Left cardiac atrium (tissue), 4 donors: Measurements from ENCODE around the gene TBL1X. TPM values are rescaled to one million over a fixed set of nuclear protein-coding genes. Genes with fewer than 3 reads are reported as not detected.
A peak's percentile ranks its signal among the peaks of the same experiment; 100 is the strongest.
"Not testable (repeated sequence)": the region's sequence is repeated elsewhere in the genome, so short reads cannot be mapped to it uniquely, and the experiment has no call there.

Experiments used
- ATAC-seq, 2 donors: fragments of 200-7000 bp; cut with Tn5 transposase; one replicate each; pipeline ENCODE4 v1.9.1; 2020; ENCODE audit warnings: mild to moderate bottlenecking in 2 of 2, moderate library complexity in 2 of 2
- DNase-seq: peaks from one replicate; pipeline ENCODE4 v3.0.0-alpha.2; 2020
- intact Hi-C, 2 donors: fragments of 100-400 bp; cut with DNase I; formaldehyde crosslinking; loops; one replicate each; pipeline versions ENCODE4 v1.14.1 to v1.15.1; 2022 to 2023
- total RNA-seq, 2 donors: library from RNA; stranded (reverse); fragmentation: NEBNext Ultra II Directional; extraction: Animal tissue kit (Norgen Biotek cat#: 25700); gene quantifications; one replicate each; pipeline ENCODE4 v1.2.1, GENCODE V29; 2021
- donor health status: DM: no; HTN: yes; CAD: no.
- donor health status: DM: no; HTN: yes; CAD: no; lungs with severe emphysema.
- donor health status: DM: yes; HTN: yes; CAD: no.
- donor health status: Dilated cardiomyopathy.

The TBL1X gene
- total RNA-seq, 2 donors from 2014 or later: 9.4 to 16.7 TPM

- intact Hi-C loops: no loop called here
- DNase-seq: no peak
- no peak for ATAC-seq
Measured at GRCh38 chrX:9522378-9523155, 57.7 kb downstream of the TBL1X start.

- no peak for DNase-seq
- intact Hi-C loops: no loop called here
- ATAC-seq: peak in 1 of 2 donors; percentile 33
Measured at GRCh38 chrX:9525511-9526248, 60.8 kb downstream of the TBL1X start.

- no peak for ATAC-seq
Measured at GRCh38 chrX:9526965-9527364, 62.1 kb downstream of the TBL1X start.

GRCh38 chrX:9528498-9528897 is 63.6 kb downstream of the TBL1X start:
- DNase-seq (no peak), ATAC-seq (no peak)
- intact Hi-C loops: no loop called here

More at GRCh38 chrX:9526965-9527364, 62.1 kb downstream of the TBL1X start:
- intact Hi-C loops: no loop called here
- DNase-seq: no peak

GRCh38 chrX:9529223-9529622 is 64.4 kb downstream of the TBL1X start:
- ATAC-seq (no peak), DNase-seq (no peak)
- intact Hi-C loops: no loop called here

- peak; percentile 82 for DNase-seq
- ATAC-seq: peak; percentile 87 to 93
- intact Hi-C loops: no loop called here
Measured at GRCh38 chrX:9530848-9531274, 66.0 kb downstream of the TBL1X start.

GRCh38 chrX:9532349-9532748 is 67.5 kb downstream of the TBL1X start:
- DNase-seq: peak; percentile 50
- intact Hi-C loops: no loop called here
- ATAC-seq: peak; percentile 55 to 65

GRCh38 chrX:9533611-9534010 is 68.8 kb downstream of the TBL1X start:
- no peak for ATAC-seq
- intact Hi-C loops: no loop called here

GRCh38 chrX:9534686-9535085 is 69.8 kb downstream of the TBL1X start:
- ATAC-seq (no peak), DNase-seq (no peak)
- intact Hi-C loops: no loop called here

More at GRCh38 chrX:9533611-9534010, 68.8 kb downstream of the TBL1X start:
- DNase-seq: no peak

GRCh38 chrX:9535101-9535500 is 70.2 kb downstream of the TBL1X start:
- DNase-seq (no peak), ATAC-seq (no peak)
- intact Hi-C loops: no loop called here

- DNase-seq, ATAC-seq, intact Hi-C loops: not testable (repeated sequence)
Measured at GRCh38 chrX:9536156-9536555, 71.3 kb downstream of the TBL1X start.

GRCh38 chrX:9537781-9538180 is 72.9 kb downstream of the TBL1X start:
- no peak for ATAC-seq
- intact Hi-C loops: no loop called here
- DNase-seq: no peak

- ATAC-seq (no peak), DNase-seq (no peak)
- intact Hi-C loops: no loop called here
Measured at GRCh38 chrX:9538544-9539045, 73.7 kb downstream of the TBL1X start.

GRCh38 chrX:9539605-9540387 is 74.9 kb downstream of the TBL1X start:
- ATAC-seq (no peak), DNase-seq (no peak)
- intact Hi-C loops: no loop called here

GRCh38 chrX:9542106-9542760 is 77.4 kb downstream of the TBL1X start:
- intact Hi-C loops: no loop called here
- DNase-seq (no peak), ATAC-seq (no peak)

GRCh38 chrX:9542761-9543111 is 77.9 kb downstream of the TBL1X start:
- DNase-seq: no peak
- peak; percentile 58 to 73 for ATAC-seq
- intact Hi-C loops: no loop called here

- DNase-seq (no peak), ATAC-seq (no peak)
- intact Hi-C loops: no loop called here
Measured at GRCh38 chrX:9555354-9555753, 90.5 kb downstream of the TBL1X start.

- ATAC-seq (no peak), DNase-seq (no peak)
- intact Hi-C loops: no loop called here
Measured at GRCh38 chrX:9557091-9557490, 92.2 kb downstream of the TBL1X start.

- DNase-seq (no peak), ATAC-seq (no peak)
- intact Hi-C loops: no loop called here
Measured at GRCh38 chrX:9557521-9557920, 92.7 kb downstream of the TBL1X start.
